ENCODE data around the gene TTLL10.
A peak's percentile ranks its signal among the peaks of the same experiment; 100 is the strongest.

Gene TTLL10

DNA sequence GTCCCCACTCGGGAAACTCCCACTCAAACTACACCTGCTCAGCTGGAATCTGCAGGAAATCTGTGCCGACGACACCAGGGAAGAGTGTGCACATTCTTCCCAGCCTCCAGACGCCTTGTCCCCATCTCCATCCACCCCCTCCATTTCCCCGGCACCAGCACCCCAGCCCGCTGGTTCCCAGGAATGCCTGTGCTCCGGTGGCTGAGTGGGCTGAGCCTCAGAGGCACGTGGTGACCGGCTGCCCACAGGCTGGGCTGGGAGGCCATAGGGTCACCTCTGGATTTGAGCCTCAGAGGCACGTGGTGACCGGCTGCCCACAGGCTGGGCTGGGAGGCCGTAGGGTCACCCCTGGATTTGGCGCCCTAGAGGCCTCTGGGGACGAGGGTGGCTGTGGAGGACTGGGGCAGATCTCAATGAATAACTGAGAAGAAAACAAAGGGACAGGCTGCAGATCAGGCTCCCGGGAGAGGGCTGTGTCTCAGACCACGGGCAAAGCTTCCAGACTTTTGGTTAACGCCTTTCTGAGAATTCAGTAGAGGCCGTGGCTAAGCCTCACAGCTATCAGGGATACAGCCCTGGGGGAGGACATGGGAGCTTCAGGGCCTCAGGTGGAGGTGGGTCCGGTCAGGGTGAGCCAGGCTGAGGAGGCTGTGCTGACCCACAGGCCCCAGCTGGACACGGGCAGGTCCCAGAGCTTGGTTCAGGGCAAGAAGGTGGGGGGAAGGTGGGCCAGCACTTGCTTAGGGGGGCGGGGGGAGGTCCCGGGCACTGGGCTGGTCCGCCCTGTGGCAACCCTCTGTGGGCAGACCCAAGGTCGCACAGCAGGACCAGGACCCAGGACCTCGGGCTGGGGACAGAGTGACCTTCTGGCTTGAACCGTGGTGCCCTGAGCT, 17.3 kb upstream of the TTLL10 start:
- Histone ChIP-seq H3K4me3 (ENCODE audit: low read length) (no peak overlapping the region), H3K9me3 (ENCODE audit: low read length) (peaks cover 6% of the 10 kb centered on the region), H3K4me1 (ENCODE audit: insufficient read depth, low read length) (no peaks in the 10 kb centered on the region), H3K27me3 (ENCODE audit: insufficient read depth, low read length) (no peaks in the 10 kb centered on the region), H3K36me3 (ENCODE audit: insufficient read depth, low read length) (no peaks in the 10 kb centered on the region), H2AFZ (ENCODE audit: low read depth, low read length) (no peak overlapping the region)

- H3K4me3 ChIP-seq (ENCODE audit: low read length) = no peak overlapping the region
- H3K27me3 ChIP-seq (ENCODE audit: insufficient read depth, low read length) = no peaks in the 10 kb centered on the region
- H3K4me1 ChIP-seq (ENCODE audit: insufficient read depth, low read length) = no peaks in the 10 kb centered on the region
- H3K9me3 ChIP-seq (ENCODE audit: low read length) = peaks cover 6% of the 10 kb centered on the region
- H3K36me3 ChIP-seq (ENCODE audit: insufficient read depth, low read length) = no peaks in the 10 kb centered on the region
- H2AFZ ChIP-seq (ENCODE audit: low read depth, low read length) = no peak overlapping the region
These were observed 16.7 kb upstream of the TTLL10 start for GRCh38 chr1:1157033-1157365.

DNA sequence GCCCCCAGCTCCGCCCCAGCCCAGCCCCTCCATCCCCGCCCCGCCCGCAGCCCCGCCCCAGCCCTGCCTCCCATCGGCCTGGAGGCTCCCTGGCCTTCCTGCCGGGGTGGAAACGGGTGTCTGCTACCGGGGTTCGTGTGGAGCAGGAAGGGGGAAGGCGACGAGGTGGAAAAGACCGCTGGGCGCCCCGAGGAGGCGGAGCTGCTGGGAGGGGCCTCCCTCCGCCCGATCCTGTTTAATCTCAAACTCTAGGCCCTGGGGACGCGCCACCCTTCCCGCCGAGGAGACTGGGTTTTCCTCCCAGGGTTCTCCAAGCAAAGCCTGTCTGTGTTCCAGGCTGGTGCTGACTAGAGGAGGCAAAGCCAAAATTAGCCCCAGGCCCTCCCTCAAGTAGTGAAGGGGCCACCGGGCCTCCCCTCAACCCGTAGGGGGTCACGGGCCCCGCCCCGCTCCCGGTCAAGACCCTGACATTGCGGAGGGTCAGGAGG, 16.2 kb upstream of the TTLL10 start:
- H3K36me3 ChIP-seq (ENCODE audit: insufficient read depth, low read length) = no peaks in the 10 kb centered on the region
- no peaks in the 10 kb centered on the region for H3K4me1 ChIP-seq (ENCODE audit: insufficient read depth, low read length)
- H3K9me3 ChIP-seq (ENCODE audit: low read length) = peaks cover 5% of the 10 kb centered on the region
- no peaks in the 10 kb centered on the region for H3K27me3 ChIP-seq (ENCODE audit: insufficient read depth, low read length)
- H3K4me3 ChIP-seq (ENCODE audit: low read length) = peak overlapping the region; percentile 17
- no peak overlapping the region for H2AFZ ChIP-seq (ENCODE audit: low read depth, low read length)

DNA sequence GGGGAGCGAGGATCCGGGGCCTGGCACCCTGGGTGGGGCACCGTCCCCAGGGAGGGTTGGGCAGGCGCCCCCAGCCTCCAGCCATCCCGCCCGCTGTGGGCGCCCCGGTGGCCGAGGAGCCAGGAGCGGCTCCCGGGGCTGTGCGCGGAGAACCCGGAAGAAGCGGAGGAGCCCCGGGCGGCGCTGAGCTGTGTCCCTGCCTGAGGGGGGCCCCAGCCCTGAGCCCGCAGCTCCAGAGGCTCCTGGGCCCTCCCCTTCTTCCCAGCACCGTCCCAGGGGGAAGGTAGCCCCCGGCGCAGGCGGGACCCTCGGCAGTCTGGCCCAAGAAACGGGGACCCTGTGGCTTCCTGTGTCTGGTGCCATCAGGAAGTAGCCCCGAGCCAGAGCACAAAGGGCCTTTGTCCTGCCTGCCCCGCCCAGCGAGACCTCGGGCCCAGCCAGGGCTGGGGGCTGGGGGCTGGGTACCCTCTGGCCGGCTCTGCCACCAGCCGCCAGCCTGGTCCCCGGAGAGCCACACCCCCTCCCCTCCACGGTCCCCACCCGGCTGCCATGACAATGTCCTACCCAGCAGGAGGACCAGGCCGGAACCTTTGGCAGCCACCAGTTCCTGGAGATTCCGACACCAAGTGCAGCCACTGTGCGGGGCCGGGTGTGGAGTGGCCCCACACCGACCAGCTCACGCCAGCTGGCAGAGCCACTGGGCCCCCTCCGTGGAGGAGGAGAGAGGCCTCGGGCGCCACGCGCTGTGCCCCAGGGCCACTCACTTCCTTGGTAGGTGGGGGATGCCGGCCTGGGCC, 15.6 kb upstream of the TTLL10 start:
- peaks cover 4% of the 10 kb centered on the region for H3K9me3 ChIP-seq (ENCODE audit: low read length)
- H3K27me3 ChIP-seq (ENCODE audit: insufficient read depth, low read length) = no peaks in the 10 kb centered on the region
- H3K36me3 ChIP-seq (ENCODE audit: insufficient read depth, low read length) = no peaks in the 10 kb centered on the region
- H3K4me1 ChIP-seq (ENCODE audit: insufficient read depth, low read length) = no peaks in the 10 kb centered on the region
- peak overlapping the region; percentile 53 for H2AFZ ChIP-seq (ENCODE audit: low read depth, low read length)
- H3K4me3 ChIP-seq (ENCODE audit: low read length) = no peak overlapping the region

- no peaks in the 10 kb centered on the region for H3K4me1 ChIP-seq (ENCODE audit: insufficient read depth, low read length)
- H3K27me3 ChIP-seq (ENCODE audit: insufficient read depth, low read length) = peaks cover 7% of the 10 kb centered on the region
- no peak overlapping the region for H3K4me3 ChIP-seq (ENCODE audit: low read length)
- no peak overlapping the region for H2AFZ ChIP-seq (ENCODE audit: low read depth, low read length)
- H3K36me3 ChIP-seq (ENCODE audit: insufficient read depth, low read length) = no peaks in the 10 kb centered on the region
- peaks cover 4% of the 10 kb centered on the region for H3K9me3 ChIP-seq (ENCODE audit: low read length)
These were observed 13.3 kb upstream of the TTLL10 start for GRCh38 chr1:1160281-1160930.

DNA sequence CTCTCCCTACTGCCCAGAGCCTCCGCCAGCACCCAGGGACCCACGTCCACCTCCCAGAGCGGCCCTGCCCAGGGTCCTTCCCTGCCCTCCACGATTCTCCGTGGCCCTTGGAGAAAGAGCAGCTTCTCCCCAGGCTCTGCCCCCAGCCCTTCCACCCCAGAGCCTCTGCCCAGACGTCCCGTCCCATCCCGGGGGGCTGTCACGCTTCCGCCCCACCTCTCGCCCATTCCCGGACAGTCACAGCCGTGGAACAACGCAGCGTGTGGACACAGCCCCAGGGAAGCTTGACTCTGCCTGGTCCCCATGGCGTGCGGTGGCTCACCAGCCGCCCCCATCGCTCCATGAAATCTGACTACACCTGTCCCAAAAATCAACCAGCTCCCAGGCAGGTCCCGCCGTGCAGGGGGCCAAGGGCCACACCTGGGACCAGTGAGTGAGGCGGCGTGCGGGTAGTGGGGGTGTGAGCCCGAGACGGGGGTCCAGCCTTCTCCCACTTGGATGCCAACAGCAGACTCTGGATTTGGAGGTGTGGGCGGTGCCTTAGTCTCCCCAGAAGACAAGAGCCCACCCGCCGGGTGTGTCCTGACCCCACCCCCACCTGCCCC, 12.5 kb upstream of the TTLL10 start:
- Histone ChIP-seq H2AFZ (ENCODE audit: low read depth, low read length) (no peak overlapping the region), H3K36me3 (ENCODE audit: insufficient read depth, low read length) (no peaks in the 10 kb centered on the region), H3K9me3 (ENCODE audit: low read length) (peaks cover 2% of the 10 kb centered on the region), H3K4me3 (ENCODE audit: low read length) (no peak overlapping the region), H3K4me1 (ENCODE audit: insufficient read depth, low read length) (peaks cover 6% of the 10 kb centered on the region), H3K27me3 (ENCODE audit: insufficient read depth, low read length) (peaks cover 10% of the 10 kb centered on the region)

DNA sequence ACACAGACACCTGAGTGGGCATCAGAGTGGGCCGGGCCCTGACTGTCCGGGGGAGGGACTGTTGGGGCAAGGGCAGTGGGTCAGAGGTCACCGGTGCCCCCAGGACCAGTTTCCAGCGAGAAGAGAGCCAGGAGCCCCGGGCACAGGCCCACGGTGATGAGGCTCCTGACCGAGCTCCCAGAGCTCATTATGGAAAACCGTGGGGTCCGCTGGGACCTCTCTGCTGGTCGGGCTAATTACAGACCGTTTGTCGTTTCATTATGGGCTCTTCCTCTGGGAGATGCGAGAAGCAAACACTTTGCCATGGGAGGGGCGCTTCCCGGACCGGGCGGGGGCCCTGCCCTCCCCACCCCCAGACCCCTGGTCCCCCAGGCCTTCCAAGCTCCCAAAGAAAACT, 12.0 kb upstream of the TTLL10 start:
- Histone ChIP-seq H3K27me3 (ENCODE audit: insufficient read depth, low read length) (peaks cover 10% of the 10 kb centered on the region), H3K4me3 (ENCODE audit: low read length) (no peak overlapping the region), H3K36me3 (ENCODE audit: insufficient read depth, low read length) (no peaks in the 10 kb centered on the region), H3K9me3 (ENCODE audit: low read length) (peaks cover 2% of the 10 kb centered on the region), H2AFZ (ENCODE audit: low read depth, low read length) (no peak overlapping the region), H3K4me1 (ENCODE audit: insufficient read depth, low read length) (peaks cover 11% of the 10 kb centered on the region)

- H3K4me1 ChIP-seq (ENCODE audit: insufficient read depth, low read length) = peaks cover 15% of the 10 kb centered on the region
- no peaks in the 10 kb centered on the region for H3K36me3 ChIP-seq (ENCODE audit: insufficient read depth, low read length)
- peaks cover 2% of the 10 kb centered on the region for H3K9me3 ChIP-seq (ENCODE audit: low read length)
- H2AFZ ChIP-seq (ENCODE audit: low read depth, low read length) = no peak overlapping the region
- no peak overlapping the region for H3K4me3 ChIP-seq (ENCODE audit: low read length)
- peaks cover 10% of the 10 kb centered on the region for H3K27me3 ChIP-seq (ENCODE audit: insufficient read depth, low read length)
These were observed 10.8 kb upstream of the TTLL10 start for GRCh38 chr1:1162597-1163537.

GRCh38 chr1:1163538-1164070, 10.1 kb upstream of the TTLL10 start:
- Histone ChIP-seq H3K36me3 (ENCODE audit: insufficient read depth, low read length) (no peaks in the 10 kb centered on the region), H3K27me3 (ENCODE audit: insufficient read depth, low read length) (peaks cover 10% of the 10 kb centered on the region), H2AFZ (ENCODE audit: low read depth, low read length) (no peak overlapping the region), H3K4me3 (ENCODE audit: low read length) (no peak overlapping the region), H3K9me3 (ENCODE audit: low read length) (peaks cover 2% of the 10 kb centered on the region), H3K4me1 (ENCODE audit: insufficient read depth, low read length) (peaks cover 15% of the 10 kb centered on the region)

GRCh38 chr1:1164361-1164700, 9.3 kb upstream of the TTLL10 start:
- H3K27me3 ChIP-seq (ENCODE audit: insufficient read depth, low read length) = peaks cover 10% of the 10 kb centered on the region
- H2AFZ ChIP-seq (ENCODE audit: low read depth, low read length) = no peak overlapping the region
- H3K4me1 ChIP-seq (ENCODE audit: insufficient read depth, low read length) = peaks cover 18% of the 10 kb centered on the region
- H3K9me3 ChIP-seq (ENCODE audit: low read length) = peaks cover 2% of the 10 kb centered on the region
- H3K36me3 ChIP-seq (ENCODE audit: insufficient read depth, low read length) = no peaks in the 10 kb centered on the region
- no peak overlapping the region for H3K4me3 ChIP-seq (ENCODE audit: low read length)

GRCh38 chr1:1164701-1165451, 8.8 kb upstream of the TTLL10 start:
- Histone ChIP-seq H3K4me1 (ENCODE audit: insufficient read depth, low read length) (peaks cover 23% of the 10 kb centered on the region), H3K36me3 (ENCODE audit: insufficient read depth, low read length) (no peaks in the 10 kb centered on the region), H3K4me3 (ENCODE audit: low read length) (no peak overlapping the region), H3K9me3 (ENCODE audit: low read length) (peaks cover 2% of the 10 kb centered on the region), H2AFZ (ENCODE audit: low read depth, low read length) (no peak overlapping the region), H3K27me3 (ENCODE audit: insufficient read depth, low read length) (peaks cover 14% of the 10 kb centered on the region)

Data from neuron (in vitro differentiated cells).